PFSK-1 (cell line): ENCODE results near the gene OR4D9.

ENCODE experiments used
- FOXP2 ChIP-seq: optimal IDR thresholded peaks from 2 replicates; pipeline ENCODE3; 2011; ENCODE audit warnings: borderline replicate concordance, control low read depth, inconsistent platforms; ENCODE audit not compliant: insufficient read depth; ENCODE audit errors: extremely low read length, extremely low read depth
- POLR2AphosphoS5 ChIP-seq: IDR thresholded peaks from 2 replicates; pipeline ENCODE4 v1.6.1; 2012; ENCODE audit warnings: low read depth, mild to moderate bottlenecking, control low read depth, low read length, moderate library complexity
- SIN3A ChIP-seq: IDR thresholded peaks from 2 replicates; pipeline ENCODE4 v1.6.1; 2012; ENCODE audit warnings: mild to moderate bottlenecking, low read length, moderate library complexity, borderline replicate concordance; ENCODE audit not compliant: insufficient read depth
- TAF1 ChIP-seq: IDR thresholded peaks from 2 replicates; pipeline ENCODE4 v1.6.1; 2012; ENCODE audit warnings: low read length, control low read depth, borderline replicate concordance; ENCODE audit not compliant: insufficient read depth
- TF ChIP-seq, protein P1 (sequence below), 2 experiments: IDR thresholded peaks; 2 replicates each; pipeline versions ENCODE4 v1.6.1 to v1.8.0; 2011 to 2012; ENCODE audit warnings: low read depth in 2 of 2, low read length in 2 of 2, control low read depth in 1 of 2, inconsistent platforms in 1 of 2, mild to moderate bottlenecking in 1 of 2, moderate library complexity in 1 of 2; ENCODE audit not compliant: insufficient read depth in 1 of 2

The OR4D9 gene

DNA sequence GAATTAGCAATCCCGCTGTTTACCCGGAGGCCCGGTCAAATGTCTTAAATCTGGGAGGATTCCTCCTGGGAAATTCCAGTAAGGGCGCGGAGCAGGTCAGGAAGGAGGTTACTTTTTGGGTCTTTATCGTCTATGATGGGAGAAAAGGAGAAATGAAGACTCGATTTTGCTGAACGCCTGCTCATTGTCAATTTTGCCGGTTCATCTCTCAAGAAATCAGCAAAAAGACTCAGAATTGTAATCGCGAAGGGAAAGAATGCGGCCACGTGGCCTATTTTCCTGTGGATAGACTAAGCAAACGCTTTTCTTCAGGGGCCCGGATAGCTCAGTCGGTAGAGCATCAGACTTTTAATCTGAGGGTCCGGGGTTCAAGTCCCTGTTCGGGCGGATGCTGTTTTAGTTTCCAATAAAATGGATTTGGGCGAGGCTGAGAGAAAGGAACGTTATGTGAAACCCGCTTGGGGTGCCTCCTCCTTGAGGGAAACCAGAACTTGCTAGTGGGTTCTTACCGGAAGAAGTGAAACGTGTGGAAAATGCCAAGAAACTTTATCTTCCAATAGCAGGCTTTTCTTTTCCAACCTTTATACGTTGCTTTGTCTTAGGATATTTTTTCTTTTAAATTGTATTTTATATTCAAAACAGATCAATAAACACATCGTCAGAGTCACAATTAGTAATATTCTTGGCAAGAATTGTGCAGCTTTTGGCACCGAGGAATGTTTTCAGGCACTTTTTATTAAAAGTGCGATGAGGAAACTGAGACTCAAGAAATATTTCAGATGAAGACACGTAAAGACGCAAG lies 45.0 kb downstream of the OR4D9 start:
- TF ChIP-seq, protein P1, sequence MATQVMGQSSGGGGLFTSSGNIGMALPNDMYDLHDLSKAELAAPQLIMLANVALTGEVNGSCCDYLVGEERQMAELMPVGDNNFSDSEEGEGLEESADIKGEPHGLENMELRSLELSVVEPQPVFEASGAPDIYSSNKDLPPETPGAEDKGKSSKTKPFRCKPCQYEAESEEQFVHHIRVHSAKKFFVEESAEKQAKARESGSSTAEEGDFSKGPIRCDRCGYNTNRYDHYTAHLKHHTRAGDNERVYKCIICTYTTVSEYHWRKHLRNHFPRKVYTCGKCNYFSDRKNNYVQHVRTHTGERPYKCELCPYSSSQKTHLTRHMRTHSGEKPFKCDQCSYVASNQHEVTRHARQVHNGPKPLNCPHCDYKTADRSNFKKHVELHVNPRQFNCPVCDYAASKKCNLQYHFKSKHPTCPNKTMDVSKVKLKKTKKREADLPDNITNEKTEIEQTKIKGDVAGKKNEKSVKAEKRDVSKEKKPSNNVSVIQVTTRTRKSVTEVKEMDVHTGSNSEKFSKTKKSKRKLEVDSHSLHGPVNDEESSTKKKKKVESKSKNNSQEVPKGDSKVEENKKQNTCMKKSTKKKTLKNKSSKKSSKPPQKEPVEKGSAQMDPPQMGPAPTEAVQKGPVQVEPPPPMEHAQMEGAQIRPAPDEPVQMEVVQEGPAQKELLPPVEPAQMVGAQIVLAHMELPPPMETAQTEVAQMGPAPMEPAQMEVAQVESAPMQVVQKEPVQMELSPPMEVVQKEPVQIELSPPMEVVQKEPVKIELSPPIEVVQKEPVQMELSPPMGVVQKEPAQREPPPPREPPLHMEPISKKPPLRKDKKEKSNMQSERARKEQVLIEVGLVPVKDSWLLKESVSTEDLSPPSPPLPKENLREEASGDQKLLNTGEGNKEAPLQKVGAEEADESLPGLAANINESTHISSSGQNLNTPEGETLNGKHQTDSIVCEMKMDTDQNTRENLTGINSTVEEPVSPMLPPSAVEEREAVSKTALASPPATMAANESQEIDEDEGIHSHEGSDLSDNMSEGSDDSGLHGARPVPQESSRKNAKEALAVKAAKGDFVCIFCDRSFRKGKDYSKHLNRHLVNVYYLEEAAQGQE (IDR thresholded peaks at IDR 0.05; ENCODE audit: insufficient read depth in 1 of 2, low read depth in 2 of 2, low read length in 2 of 2) = no peak
- 0 out of 2 replicates have a peak, but pooled peaks have one; percentile 31 for TF ChIP-seq TAF1

DNA sequence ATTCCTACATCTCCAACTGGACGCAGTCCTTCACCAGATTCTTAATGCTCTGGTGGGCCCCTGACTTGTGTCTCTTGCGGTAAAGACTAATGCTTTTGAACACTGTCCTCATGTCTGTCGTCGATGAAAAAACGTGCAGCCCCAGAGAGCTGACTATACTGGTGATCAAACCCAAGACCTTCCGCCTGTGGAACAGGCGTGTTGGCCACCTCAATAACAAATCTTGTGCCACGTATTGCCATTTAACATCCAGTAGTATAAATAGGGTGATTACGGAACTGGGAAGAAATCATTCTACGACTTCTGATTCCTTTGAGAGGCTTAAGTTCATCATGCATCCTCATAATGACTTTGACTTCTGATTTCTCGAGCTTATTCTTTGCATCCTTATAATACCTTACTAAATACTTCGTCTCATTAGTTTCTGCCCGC lies 45.6 kb downstream of the OR4D9 start:
- TF ChIP-seq TAF1 (no peak), SIN3A (no peak), POLR2AphosphoS5 (no peak), FOXP2 (no peak)
- TF ChIP-seq, protein P1 (IDR thresholded peaks at IDR 0.05; ENCODE audit: insufficient read depth in 1 of 2, low read depth in 2 of 2, low read length in 2 of 2) = no peak

DNA sequence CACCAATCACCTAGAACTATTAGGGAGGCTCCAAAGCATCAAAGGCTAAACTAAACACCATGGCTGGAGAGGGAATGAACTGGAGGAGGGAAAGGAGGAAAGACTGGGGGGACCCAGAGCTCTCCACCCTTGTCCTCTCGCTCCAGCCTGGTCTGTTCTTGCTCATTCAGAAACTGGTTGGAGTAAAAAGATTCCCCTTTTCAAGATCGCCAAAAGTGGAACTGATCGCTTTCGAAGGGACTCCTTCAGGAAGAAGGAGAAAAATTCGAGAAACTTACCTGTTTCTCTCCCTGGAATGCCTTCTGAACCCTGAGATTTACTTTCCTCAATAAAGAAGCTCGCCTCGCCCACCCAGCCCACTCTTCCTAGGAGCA lies 46.9 kb downstream of the OR4D9 start:
- TF ChIP-seq TAF1 (no peak), FOXP2 (no peak), SIN3A (no peak), POLR2AphosphoS5 (no peak)
- TF ChIP-seq, protein P1 (IDR thresholded peaks at IDR 0.05; ENCODE audit: insufficient read depth in 1 of 2, low read depth in 2 of 2, low read length in 2 of 2) = no peak

DNA sequence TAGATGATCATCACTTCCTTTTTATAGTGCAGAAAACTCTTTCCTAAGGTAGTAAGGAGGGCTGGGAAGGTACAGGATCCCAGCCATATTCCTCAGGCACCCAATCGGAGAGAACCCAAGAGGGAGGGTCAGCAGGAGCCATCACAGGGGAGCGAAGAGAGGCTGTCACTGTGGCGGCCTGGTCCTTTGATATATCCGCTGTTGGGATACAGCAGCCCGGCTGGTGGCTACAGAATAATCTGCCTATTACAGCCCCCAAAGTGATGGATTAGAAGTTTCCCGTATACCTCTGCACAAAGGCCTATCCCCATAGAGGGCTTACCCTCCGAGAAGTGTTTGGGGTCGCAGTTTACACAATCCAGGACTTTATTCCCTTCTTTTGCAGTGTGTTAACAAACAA lies 48.5 kb downstream of the OR4D9 start:
- TF ChIP-seq, protein P1 (IDR thresholded peaks at IDR 0.05; ENCODE audit: insufficient read depth in 1 of 2, low read depth in 2 of 2, low read length in 2 of 2) = no peak

DNA sequence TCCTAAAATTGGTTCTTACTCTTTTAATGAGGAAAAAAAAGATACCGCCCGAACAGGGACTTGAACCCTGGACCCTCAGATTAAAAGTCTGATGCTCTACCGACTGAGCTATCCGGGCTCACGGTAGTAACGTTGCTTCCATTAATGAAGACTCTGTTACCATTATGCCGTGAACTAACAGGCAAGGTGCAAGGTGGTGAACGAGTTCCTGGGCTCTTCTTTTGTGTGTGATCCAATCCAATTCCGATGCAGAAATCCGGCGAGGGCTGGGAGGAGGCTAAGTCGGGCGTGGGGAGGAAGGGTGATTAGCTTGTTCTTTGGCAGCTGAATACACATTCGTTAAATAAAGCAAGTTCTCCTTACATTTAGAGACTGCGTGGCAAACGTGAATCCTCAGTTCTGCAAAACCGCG lies 49.0 kb downstream of the OR4D9 start:
- TF ChIP-seq POLR2AphosphoS5 (no peak), TAF1 (no peak), SIN3A (no peak), FOXP2 (no peak)
- TF ChIP-seq, protein P1 (IDR thresholded peaks at IDR 0.05; ENCODE audit: insufficient read depth in 1 of 2, low read depth in 2 of 2, low read length in 2 of 2) = 0 out of 4 replicates have a peak, but pooled peaks of 1 of the 2 experiments have one; percentile 12
